ENCODE data around the gene DAPL1. TPM values are rescaled to one million over a fixed set of nuclear protein-coding genes. Genes with fewer than 3 reads are reported as not detected.

Gene DAPL1
- polyA plus RNA-seq, 1 of the 3 experiments (the other 2 are of a cell fraction) = not detected

DNA sequence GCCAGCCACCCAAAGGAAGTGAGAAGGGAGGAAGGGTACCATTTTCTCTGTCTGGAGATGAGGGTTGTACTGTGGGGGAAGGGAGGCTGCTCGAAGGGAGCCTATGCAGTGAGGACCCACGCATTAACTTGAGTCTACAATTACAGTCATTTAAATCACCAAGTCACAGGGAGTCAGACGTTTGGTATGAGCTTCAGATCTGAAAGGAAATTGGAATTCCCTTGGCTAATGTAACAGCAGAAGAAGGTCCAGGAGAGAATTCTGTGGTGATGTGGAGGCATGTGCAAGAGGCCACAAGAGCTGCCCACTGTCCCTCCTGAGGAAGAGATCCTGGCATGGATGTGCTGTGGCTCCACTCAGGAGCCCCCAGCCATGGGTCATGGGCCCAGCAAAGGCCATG is 22.5 kb downstream of the DAPL1 start:
- H3K4me2 ChIP-seq = no peak overlapping the region
- no peaks in the 10 kb centered on the region; a peak in 1 of 4 replicates for H3K4me1 ChIP-seq (ENCODE audit: control insufficient read depth in 1 of 2, insufficient read depth in 2 of 2, low read depth in 1 of 2, low read length in 1 of 2)
- DNase-seq = no peak
- H3K4me3 ChIP-seq (ENCODE audit: low read depth in 2 of 2, low read length in 1 of 2) = no peak overlapping the region
- 24% methylated on average over 3 of the region's 3 CpGs for WGBS (ENCODE audit: low lambda C conversion rate)
- ChIA-PET POLR2A (no interaction called here), CTCF (no interaction called here)
- TF ChIP-seq EZH2phosphoT487 (IDR thresholded peaks at IDR 0.05; ENCODE audit: borderline replicate concordance, low read depth) = no peak
- no peak for TF ChIP-seq SIN3A (IDR thresholded peaks at IDR 0.05; ENCODE audit: borderline replicate concordance, low read depth, low read length)
- TF ChIP-seq, protein P1, sequence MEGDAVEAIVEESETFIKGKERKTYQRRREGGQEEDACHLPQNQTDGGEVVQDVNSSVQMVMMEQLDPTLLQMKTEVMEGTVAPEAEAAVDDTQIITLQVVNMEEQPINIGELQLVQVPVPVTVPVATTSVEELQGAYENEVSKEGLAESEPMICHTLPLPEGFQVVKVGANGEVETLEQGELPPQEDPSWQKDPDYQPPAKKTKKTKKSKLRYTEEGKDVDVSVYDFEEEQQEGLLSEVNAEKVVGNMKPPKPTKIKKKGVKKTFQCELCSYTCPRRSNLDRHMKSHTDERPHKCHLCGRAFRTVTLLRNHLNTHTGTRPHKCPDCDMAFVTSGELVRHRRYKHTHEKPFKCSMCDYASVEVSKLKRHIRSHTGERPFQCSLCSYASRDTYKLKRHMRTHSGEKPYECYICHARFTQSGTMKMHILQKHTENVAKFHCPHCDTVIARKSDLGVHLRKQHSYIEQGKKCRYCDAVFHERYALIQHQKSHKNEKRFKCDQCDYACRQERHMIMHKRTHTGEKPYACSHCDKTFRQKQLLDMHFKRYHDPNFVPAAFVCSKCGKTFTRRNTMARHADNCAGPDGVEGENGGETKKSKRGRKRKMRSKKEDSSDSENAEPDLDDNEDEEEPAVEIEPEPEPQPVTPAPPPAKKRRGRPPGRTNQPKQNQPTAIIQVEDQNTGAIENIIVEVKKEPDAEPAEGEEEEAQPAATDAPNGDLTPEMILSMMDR (IDR thresholded peaks at IDR 0.05) = no peak
- TF ChIP-seq POLR2AphosphoS5 (IDR thresholded peaks at IDR 0.05; ENCODE audit: low read depth, low read length) = no peak
- no peak for TF ChIP-seq FOSL2 (IDR thresholded peaks at IDR 0.05; ENCODE audit: borderline replicate concordance, low read depth)
- TF ChIP-seq, protein P2, sequence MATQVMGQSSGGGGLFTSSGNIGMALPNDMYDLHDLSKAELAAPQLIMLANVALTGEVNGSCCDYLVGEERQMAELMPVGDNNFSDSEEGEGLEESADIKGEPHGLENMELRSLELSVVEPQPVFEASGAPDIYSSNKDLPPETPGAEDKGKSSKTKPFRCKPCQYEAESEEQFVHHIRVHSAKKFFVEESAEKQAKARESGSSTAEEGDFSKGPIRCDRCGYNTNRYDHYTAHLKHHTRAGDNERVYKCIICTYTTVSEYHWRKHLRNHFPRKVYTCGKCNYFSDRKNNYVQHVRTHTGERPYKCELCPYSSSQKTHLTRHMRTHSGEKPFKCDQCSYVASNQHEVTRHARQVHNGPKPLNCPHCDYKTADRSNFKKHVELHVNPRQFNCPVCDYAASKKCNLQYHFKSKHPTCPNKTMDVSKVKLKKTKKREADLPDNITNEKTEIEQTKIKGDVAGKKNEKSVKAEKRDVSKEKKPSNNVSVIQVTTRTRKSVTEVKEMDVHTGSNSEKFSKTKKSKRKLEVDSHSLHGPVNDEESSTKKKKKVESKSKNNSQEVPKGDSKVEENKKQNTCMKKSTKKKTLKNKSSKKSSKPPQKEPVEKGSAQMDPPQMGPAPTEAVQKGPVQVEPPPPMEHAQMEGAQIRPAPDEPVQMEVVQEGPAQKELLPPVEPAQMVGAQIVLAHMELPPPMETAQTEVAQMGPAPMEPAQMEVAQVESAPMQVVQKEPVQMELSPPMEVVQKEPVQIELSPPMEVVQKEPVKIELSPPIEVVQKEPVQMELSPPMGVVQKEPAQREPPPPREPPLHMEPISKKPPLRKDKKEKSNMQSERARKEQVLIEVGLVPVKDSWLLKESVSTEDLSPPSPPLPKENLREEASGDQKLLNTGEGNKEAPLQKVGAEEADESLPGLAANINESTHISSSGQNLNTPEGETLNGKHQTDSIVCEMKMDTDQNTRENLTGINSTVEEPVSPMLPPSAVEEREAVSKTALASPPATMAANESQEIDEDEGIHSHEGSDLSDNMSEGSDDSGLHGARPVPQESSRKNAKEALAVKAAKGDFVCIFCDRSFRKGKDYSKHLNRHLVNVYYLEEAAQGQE (IDR thresholded peaks at IDR 0.05; ENCODE audit: low read depth, low read length) = no peak
- no peak for TF ChIP-seq TCF12 (IDR thresholded peaks at IDR 0.05)
- no peak for TF ChIP-seq TAF1 (IDR thresholded peaks at IDR 0.05; ENCODE audit: borderline replicate concordance, low read depth, low read length)
- TF ChIP-seq, protein P3, sequence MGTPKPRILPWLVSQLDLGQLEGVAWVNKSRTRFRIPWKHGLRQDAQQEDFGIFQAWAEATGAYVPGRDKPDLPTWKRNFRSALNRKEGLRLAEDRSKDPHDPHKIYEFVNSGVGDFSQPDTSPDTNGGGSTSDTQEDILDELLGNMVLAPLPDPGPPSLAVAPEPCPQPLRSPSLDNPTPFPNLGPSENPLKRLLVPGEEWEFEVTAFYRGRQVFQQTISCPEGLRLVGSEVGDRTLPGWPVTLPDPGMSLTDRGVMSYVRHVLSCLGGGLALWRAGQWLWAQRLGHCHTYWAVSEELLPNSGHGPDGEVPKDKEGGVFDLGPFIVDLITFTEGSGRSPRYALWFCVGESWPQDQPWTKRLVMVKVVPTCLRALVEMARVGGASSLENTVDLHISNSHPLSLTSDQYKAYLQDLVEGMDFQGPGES (IDR thresholded peaks at IDR 0.05; ENCODE audit: low read depth, low read length) = no peak
- TF ChIP-seq GABPA (IDR thresholded peaks at IDR 0.05; ENCODE audit: low read depth) = no peak
- no peak for TF ChIP-seq RFX5 (IDR thresholded peaks at IDR 0.05; ENCODE audit: low read length)
- no peak for TF ChIP-seq NRF1 (IDR thresholded peaks at IDR 0.05; ENCODE audit: low read depth, low read length)
- TF ChIP-seq EP300 (IDR thresholded peaks at IDR 0.05; ENCODE audit: borderline replicate concordance in 1 of 2, low read depth in 1 of 2, low read length in 1 of 2) = no peak
- TF ChIP-seq JUND (IDR thresholded peaks at IDR 0.05) = no peak
- no peak for TF ChIP-seq SMC3 (IDR thresholded peaks at IDR 0.05; ENCODE audit: low read depth, low read length)
- no peak for TF ChIP-seq RAD21 (IDR thresholded peaks at IDR 0.05; ENCODE audit: low read length)
- TF ChIP-seq RCOR1 (IDR thresholded peaks at IDR 0.05; ENCODE audit: low read length) = no peak
- TF ChIP-seq, protein P4, sequence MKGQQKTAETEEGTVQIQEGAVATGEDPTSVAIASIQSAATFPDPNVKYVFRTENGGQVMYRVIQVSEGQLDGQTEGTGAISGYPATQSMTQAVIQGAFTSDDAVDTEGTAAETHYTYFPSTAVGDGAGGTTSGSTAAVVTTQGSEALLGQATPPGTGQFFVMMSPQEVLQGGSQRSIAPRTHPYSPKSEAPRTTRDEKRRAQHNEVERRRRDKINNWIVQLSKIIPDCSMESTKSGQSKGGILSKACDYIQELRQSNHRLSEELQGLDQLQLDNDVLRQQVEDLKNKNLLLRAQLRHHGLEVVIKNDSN (IDR thresholded peaks at IDR 0.05; ENCODE audit: borderline replicate concordance, low read depth) = no peak
- TF ChIP-seq MXI1 (IDR thresholded peaks at IDR 0.05; ENCODE audit: low read depth, low read length) = no peak
- no peak for TF ChIP-seq FOXJ3 (CRISPR knock-in tag; IDR thresholded peaks at IDR 0.05)
- no peak overlapping the region for H2AFZ ChIP-seq (ENCODE audit: low read depth)
- no peaks in the 10 kb centered on the region for H3K9me2 ChIP-seq
- no peaks in the 10 kb centered on the region for H3K9me3 ChIP-seq
- H3K27me3 ChIP-seq (ENCODE audit: insufficient read depth) = no peaks in the 10 kb centered on the region
- no peak overlapping the region for H3K27ac ChIP-seq (ENCODE audit: low read depth in 2 of 2, low read length in 1 of 2)
- no peaks in the 10 kb centered on the region for H3F3A ChIP-seq (replicated peaks; ENCODE audit: insufficient read depth)
- no peak overlapping the region for H3K9ac ChIP-seq
- no peaks in the 10 kb centered on the region for H3K36me3 ChIP-seq (replicated peaks in 1 of 2; ENCODE audit: control insufficient read depth in 1 of 2, insufficient read depth in 2 of 2, low read length in 1 of 2)
- no peaks in the 10 kb centered on the region for H3K79me2 ChIP-seq (ENCODE audit: insufficient read depth)
- no peaks in the 10 kb centered on the region for H4K20me1 ChIP-seq (ENCODE audit: insufficient read depth)
